ENCODE results near the gene UPP2.

- TF ChIP-seq SIN3A (IDR thresholded peaks at IDR 0.05; ENCODE audit: borderline replicate concordance, insufficient read depth, low read depth, low read length) (no peak), POLR2AphosphoS5 (IDR thresholded peaks at IDR 0.05; ENCODE audit: low read depth, low read length) (no peak)
Measured at GRCh38 chr2:158072361-158072760, 29.3 kb upstream of the UPP2 start.
